ENCODE data around the gene RAB34. TPM values are rescaled to one million over a fixed set of nuclear protein-coding genes. Genes with fewer than 3 reads are reported as not detected.

RAB34 gene
- total and polyA plus RNA-seq, 9 of the 15 experiments (the other 6 are each of a cell fraction or from before 2014, with no cell fraction given) = 0.07 to 3.8 (median 0.46) TPM; not detected in 1

DNA sequence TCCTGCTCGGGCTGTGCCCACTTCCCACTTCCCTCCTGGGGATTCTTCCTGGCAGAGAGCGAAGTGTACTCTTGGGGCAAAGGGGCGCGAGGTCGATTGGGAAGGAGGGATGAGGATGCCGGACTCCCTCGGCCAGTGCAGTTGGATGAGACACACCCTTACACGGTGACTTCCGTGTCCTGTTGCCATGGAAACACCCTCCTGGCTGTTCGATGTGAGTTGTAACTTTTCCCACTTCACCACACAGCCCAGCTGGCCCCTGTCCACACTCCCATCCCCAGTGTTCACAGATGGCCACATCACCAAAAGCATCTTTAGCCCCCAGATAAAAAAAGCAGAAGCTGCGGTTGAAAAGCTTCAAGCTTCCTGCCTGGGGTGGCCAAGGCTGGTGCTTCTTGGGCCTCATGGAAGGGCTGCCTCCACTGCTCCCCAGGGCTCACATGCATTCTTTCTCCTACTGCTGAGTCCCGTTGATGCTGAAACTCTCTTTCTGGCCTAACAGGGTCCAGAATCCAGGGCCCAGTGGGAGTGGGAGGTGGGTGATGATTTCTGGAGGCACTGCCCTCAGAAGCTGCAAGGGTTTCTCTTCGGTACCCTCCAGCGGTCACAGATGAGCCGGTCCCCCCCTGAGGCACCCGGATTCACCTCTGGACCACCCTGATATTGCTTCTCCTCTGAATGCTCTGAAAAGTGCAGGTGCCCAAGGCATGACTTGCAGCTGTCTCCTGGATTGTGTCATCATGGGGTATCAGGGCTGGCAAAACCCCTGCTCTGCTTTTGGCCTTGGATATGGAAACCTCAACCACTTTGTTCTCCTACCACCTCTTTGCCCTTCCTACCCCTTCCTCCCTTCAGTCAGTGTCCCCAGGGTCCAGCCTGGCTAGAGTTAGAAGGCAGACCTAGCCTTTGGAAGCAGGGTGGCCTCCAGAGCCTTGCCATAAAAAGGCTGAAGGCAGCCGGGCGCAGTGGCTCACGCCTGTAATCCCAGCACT lies 24.0 kb upstream of the RAB34 start (continued):
- TF ChIP-seq, protein P1, sequence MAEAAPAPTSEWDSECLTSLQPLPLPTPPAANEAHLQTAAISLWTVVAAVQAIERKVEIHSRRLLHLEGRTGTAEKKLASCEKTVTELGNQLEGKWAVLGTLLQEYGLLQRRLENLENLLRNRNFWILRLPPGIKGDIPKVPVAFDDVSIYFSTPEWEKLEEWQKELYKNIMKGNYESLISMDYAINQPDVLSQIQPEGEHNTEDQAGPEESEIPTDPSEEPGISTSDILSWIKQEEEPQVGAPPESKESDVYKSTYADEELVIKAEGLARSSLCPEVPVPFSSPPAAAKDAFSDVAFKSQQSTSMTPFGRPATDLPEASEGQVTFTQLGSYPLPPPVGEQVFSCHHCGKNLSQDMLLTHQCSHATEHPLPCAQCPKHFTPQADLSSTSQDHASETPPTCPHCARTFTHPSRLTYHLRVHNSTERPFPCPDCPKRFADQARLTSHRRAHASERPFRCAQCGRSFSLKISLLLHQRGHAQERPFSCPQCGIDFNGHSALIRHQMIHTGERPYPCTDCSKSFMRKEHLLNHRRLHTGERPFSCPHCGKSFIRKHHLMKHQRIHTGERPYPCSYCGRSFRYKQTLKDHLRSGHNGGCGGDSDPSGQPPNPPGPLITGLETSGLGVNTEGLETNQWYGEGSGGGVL (CRISPR knock-in tag; IDR thresholded peaks at IDR 0.05) = no peak
- TF ChIP-seq NFE2 (IDR thresholded peaks at IDR 0.05; ENCODE audit: low read depth) (peak; percentile 20; the same call in 1 of the 2 replicates), ZBTB11 (CRISPR knock-in tag; IDR thresholded peaks at IDR 0.05) (0 out of 6 replicates have a peak, but pooled peaks of 1 of the 3 experiments have one; percentile 58), FOXM1 (IDR thresholded peaks at IDR 0.05; ENCODE audit: low read depth) (no peak), FOXM1 (CRISPR knock-in tag; IDR thresholded peaks at IDR 0.05; ENCODE audit: low read depth) (0 out of 2 replicates have a peak, but pooled peaks have one; percentile 23), RFX5 (IDR thresholded peaks at IDR 0.05; ENCODE audit: low read depth, low read length) (no peak), CBFA2T2 (conservative IDR thresholded peaks at IDR 0.05) (peak; percentile 68), ZNF311 (CRISPR knock-in tag; IDR thresholded peaks at IDR 0.05) (no peak), ZNF696 (CRISPR knock-in tag; conservative IDR thresholded peaks at IDR 0.05) (no peak), MYC (IDR thresholded peaks at IDR 0.05; ENCODE audit: low read depth, low read length) (peak; percentile 64; the same call in 1 of the 2 replicates), MYC (CRISPR knock-in tag; IDR thresholded peaks at IDR 0.05; ENCODE audit: borderline replicate concordance, low read depth) (no peak), HEY1 (CRISPR knock-in tag; IDR thresholded peaks at IDR 0.05; ENCODE audit: borderline replicate concordance) (no peak), RCOR1 (IDR thresholded peaks at IDR 0.05; ENCODE audit: borderline replicate concordance in 1 of 2, low read depth in 2 of 2, low read length in 2 of 2) (peak; percentile 84 to 90)
- TF ChIP-seq, protein P2, sequence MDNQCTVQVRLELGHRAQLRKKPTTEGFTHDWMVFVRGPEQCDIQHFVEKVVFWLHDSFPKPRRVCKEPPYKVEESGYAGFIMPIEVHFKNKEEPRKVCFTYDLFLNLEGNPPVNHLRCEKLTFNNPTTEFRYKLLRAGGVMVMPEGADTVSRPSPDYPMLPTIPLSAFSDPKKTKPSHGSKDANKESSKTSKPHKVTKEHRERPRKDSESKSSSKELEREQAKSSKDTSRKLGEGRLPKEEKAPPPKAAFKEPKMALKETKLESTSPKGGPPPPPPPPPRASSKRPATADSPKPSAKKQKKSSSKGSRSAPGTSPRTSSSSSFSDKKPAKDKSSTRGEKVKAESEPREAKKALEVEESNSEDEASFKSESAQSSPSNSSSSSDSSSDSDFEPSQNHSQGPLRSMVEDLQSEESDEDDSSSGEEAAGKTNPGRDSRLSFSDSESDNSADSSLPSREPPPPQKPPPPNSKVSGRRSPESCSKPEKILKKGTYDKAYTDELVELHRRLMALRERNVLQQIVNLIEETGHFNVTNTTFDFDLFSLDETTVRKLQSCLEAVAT (IDR thresholded peaks at IDR 0.05) = peak in 1 of 2 experiments; percentile 57; a peak in 1 of 4 replicates
- TF ChIP-seq, protein P3, sequence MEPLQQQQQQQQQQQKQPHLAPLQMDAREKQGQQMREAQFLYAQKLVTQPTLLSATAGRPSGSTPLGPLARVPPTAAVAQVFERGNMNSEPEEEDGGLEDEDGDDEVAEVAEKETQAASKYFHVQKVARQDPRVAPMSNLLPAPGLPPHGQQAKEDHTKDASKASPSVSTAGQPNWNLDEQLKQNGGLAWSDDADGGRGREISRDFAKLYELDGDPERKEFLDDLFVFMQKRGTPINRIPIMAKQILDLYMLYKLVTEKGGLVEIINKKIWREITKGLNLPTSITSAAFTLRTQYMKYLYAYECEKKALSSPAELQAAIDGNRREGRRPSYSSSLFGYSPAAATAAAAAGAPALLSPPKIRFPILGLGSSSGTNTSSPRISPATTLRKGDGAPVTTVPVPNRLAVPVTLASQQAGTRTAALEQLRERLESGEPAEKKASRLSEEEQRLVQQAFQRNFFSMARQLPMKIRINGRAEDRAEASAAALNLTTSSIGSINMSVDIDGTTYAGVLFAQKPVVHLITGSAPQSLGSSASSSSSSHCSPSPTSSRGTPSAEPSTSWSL (CRISPR knock-in tag; IDR thresholded peaks at IDR 0.05; ENCODE audit: borderline replicate concordance) = no peak
